Posterior cingulate gyrus (tissue), 11 donors: Measurements from ENCODE around the gene TRIM4.
"Not testable (repeated sequence)": the region's sequence is repeated elsewhere in the genome, so short reads cannot be mapped to it uniquely, and the experiment has no call there.

ENCODE experiments used
- DNase-seq, 10 donors: peaks; one replicate each; pipeline versions ENCODE4 v3.0.0 to v3.0.0-alpha.2; 2020 to 2021; ENCODE audit warnings: mixed read lengths in 3 of 10
- intact Hi-C: fragments of 100-400 bp; cut with DNase I; formaldehyde crosslinking; loops from one replicate; pipeline ENCODE4 v1.15.1; 2023

The TRIM4 gene

GRCh38 chr7:99923200-99923599 is 3.9 kb upstream of the TRIM4 start:
- no peak for DNase-seq
- intact Hi-C loops: no loop called here

DNA sequence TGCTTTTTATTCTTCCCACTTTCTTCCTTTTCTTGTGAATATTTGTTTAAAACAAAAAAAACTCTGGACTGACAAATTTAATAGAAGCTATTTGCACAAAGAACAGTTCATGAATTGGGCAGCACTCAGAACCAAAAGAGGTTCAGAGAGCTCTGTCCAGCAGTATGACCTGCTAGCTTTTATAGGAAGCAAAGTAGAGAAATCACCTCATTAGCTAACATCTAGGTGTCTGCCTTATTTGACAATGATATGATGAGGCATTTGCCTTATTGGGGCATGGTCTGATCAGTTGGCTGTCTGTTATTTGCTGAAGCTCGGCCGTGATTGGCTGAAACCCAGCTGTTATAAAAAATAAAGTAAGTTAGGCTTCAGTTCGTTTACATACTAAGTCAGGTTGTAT is 819 bp upstream of the TRIM4 start:
- DNase-seq: no peak
- intact Hi-C loops: no loop called here

DNA sequence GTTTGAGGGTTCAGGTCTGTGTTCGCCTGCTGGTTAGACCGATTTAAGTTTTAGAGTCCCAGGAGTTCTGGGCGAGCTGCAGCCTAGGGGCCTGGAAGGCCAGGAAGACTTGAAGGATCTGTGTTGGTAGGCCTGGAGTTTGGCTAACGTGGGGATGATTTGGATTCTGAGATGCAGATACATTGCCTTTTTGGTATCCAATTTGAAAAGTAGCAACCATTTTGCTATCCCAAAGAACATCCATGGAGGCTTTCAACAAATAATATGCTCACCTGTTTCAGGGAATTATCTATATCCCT is 433 bp upstream of the TRIM4 start:
- no peak for DNase-seq
- intact Hi-C loops: loop anchor here (10.0 kb wide), 1 partner anchor 135 kb away; no protein-coding TSS in a partner anchor

DNA sequence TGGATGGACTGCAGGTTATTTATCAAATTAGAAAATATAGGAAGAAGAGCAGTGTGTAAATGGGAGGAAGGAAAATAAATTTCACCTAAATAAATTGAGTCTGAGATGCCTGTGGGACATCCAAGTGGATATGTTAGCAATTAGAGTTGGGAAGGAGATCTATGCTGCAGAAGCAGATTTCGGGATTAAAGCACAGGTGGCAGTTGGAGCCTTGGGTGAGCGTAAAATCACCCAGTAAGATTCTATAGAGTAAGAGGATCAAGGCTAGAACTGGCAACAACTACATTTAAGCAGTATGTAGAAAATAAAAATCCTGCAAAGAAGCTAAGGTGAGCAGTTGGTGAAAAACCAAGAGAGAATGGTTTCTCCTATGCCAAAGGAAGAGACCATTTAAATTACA is 8.4 kb downstream of the TRIM4 start:
- no peak for DNase-seq
- intact Hi-C loops: loop anchor here (10.0 kb wide), 1 partner anchor 144 kb away; no protein-coding TSS in a partner anchor

DNA sequence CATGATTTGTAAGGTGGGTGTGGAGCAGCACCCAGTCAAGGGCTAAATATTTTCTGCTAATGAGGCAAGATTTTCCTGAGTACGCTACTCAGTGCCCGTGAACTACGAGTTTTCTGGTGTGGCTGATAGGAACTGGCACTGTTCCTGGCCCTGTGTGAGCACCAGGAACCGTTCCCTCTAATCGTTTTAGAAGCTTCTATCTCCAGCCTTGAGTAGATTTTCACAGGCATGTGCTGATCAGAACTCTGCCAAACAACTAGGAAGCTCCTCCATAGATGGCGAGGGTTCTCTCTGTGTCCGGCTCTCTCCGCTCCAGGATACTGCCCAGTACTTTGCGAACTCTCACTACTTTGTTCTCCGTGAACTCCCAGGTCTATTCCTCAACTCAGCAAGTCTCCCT is 17.7 kb downstream of the TRIM4 start:
- DNase-seq: no peak
- intact Hi-C loops: no loop called here

DNA sequence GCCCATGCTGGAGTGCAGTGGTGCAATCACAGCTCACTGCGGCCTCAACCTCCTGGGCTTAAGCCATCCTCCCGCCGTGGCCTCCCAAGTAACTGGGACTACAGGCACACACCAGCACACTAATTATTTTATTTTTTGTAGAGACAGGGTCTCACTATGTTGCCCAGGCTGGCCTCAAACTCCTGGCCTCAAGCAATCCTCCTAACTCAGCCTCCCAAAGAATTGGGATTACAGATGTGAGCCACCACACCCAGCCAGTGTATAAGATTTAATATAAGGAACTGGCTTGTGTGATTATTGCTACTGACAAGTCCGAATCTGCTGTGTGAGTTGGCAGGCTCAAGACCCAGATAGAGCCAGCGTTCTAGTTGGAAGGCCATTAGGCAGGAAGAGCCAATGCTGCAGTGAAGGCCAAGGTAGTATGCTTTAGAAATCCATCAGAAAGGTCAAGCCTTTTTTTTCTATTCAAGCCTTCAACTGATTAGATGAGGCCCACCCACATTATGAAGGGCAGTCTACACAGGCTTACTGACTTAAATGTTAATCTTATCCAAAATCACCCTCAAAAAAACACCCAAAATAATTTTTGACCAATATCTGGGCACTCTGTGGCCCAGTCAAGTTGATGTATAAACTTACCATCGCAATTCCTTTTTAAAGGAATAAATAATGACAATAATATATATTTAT is 19.4 kb downstream of the TRIM4 start:
- DNase-seq: no peak
- intact Hi-C loops: no loop called here

DNA sequence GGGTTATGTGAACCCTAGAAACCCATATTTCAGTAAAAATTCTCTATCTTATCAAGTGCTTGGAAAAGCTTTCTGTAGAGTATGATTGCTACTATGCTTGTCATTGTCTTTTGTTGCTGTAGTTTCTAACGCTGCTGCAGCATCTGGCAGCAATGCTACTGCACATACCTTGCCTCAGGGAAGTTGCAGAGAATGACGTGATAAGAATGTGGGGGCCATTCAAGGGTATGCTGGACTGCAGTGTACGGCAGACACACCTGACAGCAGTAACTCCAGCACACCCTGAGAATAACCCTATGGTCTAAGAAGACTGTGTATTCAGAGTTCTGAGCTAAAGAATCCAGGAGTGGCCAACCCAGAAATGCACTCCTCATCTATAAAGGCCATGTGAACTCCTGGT is 20.5 kb downstream of the TRIM4 start:
- intact Hi-C loops: no loop called here
- DNase-seq: no peak

- no peak for DNase-seq
- intact Hi-C loops: no loop called here
These were observed 21.3 kb downstream of the TRIM4 start for GRCh38 chr7:99898023-99898357.

- peak in 1 of 10 donors; percentile 76 for DNase-seq
- intact Hi-C loops: no loop called here
These were observed 21.9 kb downstream of the TRIM4 start for GRCh38 chr7:99897322-99898022.

GRCh38 chr7:99894738-99895137 is 24.6 kb downstream of the TRIM4 start:
- no peak for DNase-seq
- intact Hi-C loops: no loop called here

- intact Hi-C loops: no loop called here
These were observed 26.1 kb downstream of the TRIM4 start for GRCh38 chr7:99893280-99893679.

DNA sequence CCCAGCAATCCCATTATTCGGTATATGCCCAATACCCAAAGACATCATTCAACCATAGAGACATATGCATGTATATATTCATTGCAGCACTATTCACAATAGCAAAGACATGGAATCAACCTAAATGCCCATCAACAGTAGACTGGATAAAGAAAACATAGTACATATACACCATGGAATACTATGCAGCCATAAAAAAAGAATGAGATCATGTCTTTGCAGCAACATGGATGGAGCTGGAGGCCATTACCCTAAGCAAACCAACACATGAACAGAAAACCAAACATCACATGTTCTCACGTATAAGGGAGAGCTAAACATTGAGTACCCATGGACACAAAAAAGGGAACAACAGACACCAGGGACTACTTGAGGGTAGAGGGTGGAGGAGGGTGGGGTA is 29.0 kb downstream of the TRIM4 start:
- DNase-seq, intact Hi-C loops: not testable (repeated sequence)

More at GRCh38 chr7:99893280-99893679, 26.1 kb downstream of the TRIM4 start:
- DNase-seq: no peak

DNA sequence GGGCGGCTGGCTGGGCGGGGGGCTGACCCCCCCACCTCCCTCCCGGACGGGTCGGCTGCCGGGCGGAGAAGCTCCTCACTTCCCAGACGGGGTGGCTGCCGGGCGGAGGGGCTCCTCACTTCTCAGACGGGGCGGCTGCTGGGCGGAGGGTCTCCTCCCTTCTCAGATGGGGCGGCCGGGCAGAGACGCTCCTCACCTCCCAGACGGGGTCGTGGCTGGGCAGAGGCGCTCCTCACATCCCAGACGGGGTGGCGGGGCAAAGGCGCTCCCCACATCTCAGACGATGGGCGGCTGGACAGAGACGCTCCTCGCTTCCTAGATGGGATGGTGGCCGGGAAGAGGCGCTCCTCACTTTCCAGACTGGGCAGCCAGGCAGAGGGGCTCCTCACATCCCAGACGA is 31.0 kb downstream of the TRIM4 start:
- DNase-seq, intact Hi-C loops: not testable (repeated sequence)

GRCh38 chr7:99881370-99881769 is 38.0 kb downstream of the TRIM4 start:
- no peak for DNase-seq
- intact Hi-C loops: no loop called here

- intact Hi-C loops: no loop called here
- no peak for DNase-seq
These were observed 42.4 kb downstream of the TRIM4 start, which contains the start of gene OR2AE1 for GRCh38 chr7:99876933-99877332. Gene OR2AE1 (minus strand): TSS chr7:99877033. CDS start chr7:99877033, 0 bp downstream.

DNA sequence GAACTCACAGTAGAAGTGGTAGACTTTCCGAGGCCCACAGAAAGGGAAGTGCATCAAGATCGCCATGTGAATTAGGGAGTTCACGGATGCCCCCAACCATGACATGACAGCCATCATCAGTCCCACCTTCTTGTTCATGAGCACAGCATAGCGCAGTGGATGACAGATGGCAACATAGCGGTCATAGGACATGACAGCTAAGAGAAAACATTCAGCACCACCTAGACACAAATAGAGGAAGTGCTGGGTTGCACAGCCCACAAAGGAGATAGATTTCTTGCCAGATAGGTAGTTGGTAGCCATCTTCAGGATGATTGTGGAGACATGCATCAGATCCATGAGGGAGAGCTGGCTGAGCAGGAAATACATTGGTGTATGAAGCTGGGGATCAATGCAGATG is 42.8 kb downstream of the TRIM4 start:
- intact Hi-C loops: no loop called here
- DNase-seq: no peak

GRCh38 chr7:99868246-99868645 is 51.1 kb downstream of the TRIM4 start:
- intact Hi-C loops: no loop called here
- DNase-seq: no peak

GRCh38 chr7:99867477-99867876 is 51.9 kb downstream of the TRIM4 start:
- intact Hi-C loops, DNase-seq: not testable (repeated sequence)

DNA sequence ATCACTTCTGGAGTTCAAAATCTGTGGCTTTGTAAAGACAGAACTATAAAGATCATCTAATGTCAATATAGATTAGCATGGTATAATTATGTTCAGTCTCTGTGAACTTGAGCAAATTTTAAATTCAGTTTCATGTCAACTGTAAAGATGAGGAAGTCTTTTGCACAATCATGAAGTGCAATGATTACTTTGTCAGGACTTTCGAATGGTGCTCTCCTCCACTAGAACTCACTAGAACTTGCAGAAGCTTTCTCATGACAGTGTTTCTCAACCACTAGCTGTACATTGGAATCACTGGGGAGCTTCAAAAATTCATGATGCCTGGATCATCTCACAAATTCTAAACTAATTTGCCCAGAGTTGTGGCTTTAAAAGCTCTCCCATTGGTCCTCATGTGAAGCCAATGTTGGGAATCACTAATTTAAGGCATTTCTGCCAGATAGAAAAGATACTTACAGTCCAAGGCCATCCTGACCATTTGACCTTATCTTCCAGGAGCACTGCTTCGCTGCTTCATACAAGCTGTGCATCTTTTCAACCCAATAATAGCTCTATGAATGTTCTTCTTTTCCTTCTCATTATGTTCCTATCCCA is 55.4 kb downstream of the TRIM4 start:
- intact Hi-C loops: no loop called here

GRCh38 chr7:99860281-99861127 is 58.8 kb downstream of the TRIM4 start:
- intact Hi-C loops: no loop called here

More for the DNA sequence above, 55.4 kb downstream of the TRIM4 start:
- DNase-seq: no peak

DNA sequence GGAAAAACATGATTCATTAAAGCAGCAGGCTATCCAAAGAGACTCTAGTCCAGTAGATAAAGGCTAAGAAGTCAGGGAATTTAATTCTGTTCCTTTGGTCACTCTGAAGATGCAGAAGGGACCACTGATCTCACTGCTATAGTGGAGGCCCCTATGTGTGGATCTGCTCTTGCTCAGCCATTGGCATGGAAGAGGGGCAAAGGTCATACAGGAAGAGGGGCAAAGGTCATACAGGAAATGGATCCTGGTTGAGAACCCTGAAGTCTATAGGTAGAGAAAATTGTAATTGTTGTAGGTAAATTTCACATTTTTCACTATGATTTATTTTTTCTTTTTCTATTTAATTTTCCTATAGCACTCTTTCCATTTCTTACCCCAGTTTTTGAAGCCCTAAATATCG is 64.1 kb downstream of the TRIM4 start:
- DNase-seq: no peak
- intact Hi-C loops: no loop called here

More at GRCh38 chr7:99860281-99861127, 58.8 kb downstream of the TRIM4 start:
- DNase-seq: peak in 1 of 10 donors; percentile 21
